RPMI8226 (cell line): ENCODE data around the gene CUZD1.
A peak's percentile ranks its signal among the peaks of the same experiment; 100 is the strongest.

Experiments
- DNase-seq: peaks from one replicate; pipeline ENCODE4 v3.0.0-alpha.2; 2015

CUZD1 gene

DNA sequence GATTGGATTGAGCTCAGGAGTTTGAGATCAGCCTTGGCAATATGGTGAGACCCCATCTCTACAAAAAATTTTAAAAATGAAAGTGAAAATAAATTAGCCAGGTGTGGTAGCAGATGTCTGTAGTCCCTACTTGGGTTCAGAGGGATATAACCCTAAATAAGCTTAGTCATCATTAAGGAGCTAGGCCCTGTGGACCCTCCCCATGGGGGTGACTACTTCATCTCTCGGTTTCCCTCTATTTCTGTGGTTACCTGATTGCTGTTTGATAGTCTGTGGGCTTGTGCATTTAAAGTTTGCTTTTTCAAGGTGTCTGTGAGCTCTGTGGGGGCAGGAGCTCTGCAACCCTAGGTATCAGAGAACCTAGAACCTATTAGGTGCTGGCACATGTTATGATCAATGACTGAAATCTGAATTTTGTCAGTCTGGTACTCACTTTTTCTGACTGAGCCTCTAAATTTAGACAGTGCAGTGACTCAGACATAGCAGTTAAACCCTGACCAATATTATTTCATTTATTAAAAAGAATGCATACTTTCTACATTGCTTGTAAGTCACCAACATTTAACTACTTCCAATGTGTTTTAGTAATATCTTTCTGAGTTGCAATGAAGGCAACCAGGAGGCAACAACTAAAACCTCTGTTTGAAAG lies 8.1 kb upstream of the CUZD1 start:
- DNase-seq = peak; percentile 4

DNA sequence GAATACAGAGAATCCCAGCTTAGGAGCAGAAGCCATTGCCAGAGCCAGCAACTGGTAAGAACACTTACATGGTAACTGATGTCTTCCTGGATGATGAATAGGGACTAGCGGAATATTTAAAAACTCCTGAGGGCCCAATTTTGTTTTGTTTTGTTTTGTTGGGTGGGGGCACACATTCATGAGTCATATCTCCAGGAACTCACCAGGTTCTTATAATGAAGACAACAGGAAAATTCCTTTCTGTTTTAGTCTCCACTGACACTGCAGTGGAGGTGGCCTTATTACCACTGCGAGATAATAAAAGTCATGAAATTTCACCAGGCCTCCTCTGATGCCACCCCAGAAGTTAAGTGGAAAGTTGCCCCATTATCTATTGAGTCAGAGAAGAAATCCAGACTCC lies 6.6 kb upstream of the CUZD1 start:
- DNase-seq = no peak

- no peak for DNase-seq
Observed at GRCh38 chr10:122850705-122851640, 5.3 kb upstream of the CUZD1 start.

DNA sequence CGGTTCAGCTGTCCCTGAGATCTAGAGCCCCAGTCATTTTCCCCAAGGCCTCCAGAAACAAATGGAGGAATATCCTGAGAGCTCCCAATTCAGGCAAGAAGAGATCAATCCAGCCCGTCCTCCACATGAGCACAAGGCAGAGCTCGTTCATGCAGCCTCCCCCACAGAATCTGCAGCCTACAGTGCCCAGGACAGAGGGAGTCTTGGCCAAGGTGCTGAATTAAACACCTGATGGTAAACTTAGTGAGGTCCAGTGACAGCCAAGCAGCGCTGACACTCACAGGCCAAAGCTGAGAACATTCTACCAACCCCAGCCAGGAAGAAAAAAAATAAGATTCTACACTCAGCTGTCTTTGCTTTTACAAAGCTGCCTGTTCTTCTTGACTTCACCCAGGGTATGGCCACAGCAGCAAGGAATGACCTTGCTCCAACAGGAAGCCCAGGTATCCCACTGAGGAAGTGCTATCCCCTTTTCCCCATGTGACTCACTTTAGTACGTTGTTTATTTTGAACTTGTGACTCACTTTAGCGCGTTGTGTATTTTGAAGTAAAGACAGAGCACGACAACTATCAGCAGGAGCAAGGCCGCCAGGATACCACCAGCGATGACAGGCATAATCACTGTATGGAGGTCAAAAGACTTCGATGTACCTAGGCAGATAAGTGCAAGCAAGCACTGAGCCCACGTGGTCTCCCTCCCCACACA lies 4.4 kb upstream of the CUZD1 start:
- no peak for DNase-seq

- no peak for DNase-seq
Observed at GRCh38 chr10:122849090-122849489, 3.4 kb upstream of the CUZD1 start.

DNA sequence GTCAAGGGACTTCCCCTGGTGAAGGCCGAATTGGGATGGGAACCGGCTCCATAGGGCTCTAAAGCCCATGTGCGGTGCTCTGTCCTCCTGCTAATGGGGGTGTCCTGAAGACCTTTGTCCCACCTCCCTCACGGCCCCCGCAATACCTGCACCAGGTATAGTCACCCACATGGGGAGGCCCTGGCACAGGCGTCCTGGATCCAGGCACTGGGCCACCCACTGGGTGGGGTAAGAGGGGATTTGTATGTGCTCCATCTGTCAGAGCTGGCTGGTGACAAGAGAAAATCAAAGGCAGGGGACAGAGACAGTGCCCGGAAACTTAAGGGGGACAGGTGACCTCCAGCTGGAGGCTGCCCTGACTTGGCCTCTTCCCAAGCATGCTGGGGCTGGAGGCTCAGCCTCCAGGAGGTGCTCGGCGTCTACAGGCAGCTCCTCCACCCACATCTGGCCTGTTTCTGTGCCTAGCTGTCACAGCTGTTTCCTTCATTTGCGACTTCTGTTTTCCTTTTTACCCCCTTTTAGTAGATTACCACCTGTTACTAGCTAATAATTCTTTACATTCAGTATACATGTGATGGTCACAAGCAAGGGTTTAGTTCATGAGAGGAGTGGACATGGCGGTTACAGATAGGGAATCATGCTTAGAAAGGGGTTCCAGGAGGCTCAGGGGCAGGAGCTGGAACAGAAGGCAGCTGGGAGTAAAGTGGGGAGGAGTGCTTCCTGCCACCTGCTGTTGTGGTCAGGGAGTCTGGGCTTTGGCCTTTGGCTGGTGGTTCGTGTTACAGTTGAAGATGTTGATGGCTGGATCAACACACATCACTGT lies 2.3 kb upstream of the CUZD1 start:
- DNase-seq = no peak

GRCh38 chr10:122844146-122844545 lies 1.5 kb downstream of the CUZD1 start:
- DNase-seq = no peak

- no peak for DNase-seq
Observed at GRCh38 chr10:122841569-122841968, 4.1 kb downstream of the CUZD1 start.

DNA sequence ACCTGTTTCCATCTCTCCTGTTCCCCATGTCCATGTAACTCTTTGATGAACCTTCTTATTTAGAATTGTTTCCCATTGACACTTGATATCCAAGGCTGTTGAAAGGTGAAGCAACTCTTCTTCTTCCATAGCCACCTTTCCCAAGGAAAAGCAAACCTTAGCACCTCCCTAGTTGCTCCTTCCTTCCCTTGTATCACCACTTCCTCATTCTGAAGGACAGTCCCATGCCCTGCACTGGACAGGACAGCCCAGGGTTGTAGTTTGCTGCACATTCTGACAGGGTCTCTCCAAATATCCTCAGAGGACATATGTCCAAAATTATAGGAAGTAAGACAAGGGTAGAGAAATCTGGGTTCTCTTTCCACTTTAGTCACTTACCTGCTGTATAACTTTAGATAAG lies 6.2 kb downstream of the CUZD1 start:
- DNase-seq = no peak

DNA sequence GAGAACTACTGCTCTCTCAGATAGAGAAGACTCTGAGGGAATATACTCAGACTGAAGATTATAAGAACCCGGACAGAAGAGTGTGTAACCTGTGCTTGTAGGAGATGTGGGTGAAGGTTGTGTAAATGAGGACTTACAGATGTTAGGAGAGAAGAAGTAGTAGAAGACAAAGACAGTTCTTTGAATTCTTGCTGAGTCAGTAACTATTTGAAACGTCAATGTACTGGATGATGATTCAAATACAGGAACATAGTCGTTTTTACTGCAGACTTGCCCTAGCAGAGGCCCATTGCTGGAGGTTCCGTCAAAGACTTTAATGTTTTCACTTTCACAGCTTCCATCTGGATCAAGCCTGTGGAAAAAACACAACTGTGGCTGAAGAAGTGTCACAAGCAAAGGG lies 6.8 kb downstream of the CUZD1 start:
- DNase-seq = no peak

GRCh38 chr10:122835908-122836307 lies 9.7 kb downstream of the CUZD1 start:
- DNase-seq = no peak

GRCh38 chr10:122830965-122831353 lies 14.7 kb downstream of the CUZD1 start:
- DNase-seq = no peak

- DNase-seq = no peak
Observed at GRCh38 chr10:122830273-122830964, 15.2 kb downstream of the CUZD1 start.

DNA sequence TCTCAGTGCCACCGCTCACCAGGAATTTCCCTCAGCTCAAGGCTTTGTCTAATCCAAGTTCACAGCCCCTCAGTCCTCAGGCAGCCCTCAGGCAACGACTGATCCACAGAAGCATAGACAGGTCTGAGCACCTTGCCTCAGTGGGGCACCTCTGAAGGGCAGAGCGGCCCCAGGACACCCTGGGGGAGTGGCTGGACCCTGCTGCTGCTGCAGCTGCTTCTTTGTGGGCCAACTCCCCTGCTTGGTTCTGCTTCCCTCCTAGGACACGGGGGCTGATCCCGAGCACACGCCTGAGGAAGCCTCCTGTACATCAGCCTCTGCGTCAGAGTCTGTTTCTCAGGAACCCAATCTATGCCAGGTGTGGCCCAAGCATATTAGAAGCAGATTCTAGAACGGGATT lies 16.2 kb downstream of the CUZD1 start:
- DNase-seq = no peak

DNA sequence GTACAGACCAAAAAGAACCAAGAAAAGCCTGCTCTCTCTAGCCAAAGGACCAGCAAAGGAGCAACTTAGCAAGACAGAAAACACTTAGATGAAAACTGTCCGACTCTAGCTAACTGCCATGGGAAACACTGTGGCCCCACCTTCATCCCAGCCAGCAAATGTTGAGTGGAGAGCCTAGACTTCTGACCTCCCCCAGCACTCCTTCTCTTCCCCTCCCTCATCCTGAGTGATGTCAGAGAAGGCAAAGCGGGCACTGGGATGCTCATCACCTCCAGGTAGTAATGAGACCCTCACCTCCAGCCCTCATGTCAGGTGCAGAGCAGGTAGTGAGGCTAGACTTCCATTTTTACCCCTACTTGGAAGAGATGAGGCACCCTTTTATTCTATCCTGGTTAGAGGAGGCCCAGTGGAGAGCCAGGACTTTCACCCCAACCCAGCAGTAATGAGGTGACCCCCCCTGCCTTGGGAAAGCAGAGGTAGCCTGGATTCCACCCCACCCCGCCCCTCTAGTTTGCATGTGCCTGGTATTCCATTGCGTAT lies 16.9 kb downstream of the CUZD1 start:
- DNase-seq = no peak

GRCh38 chr10:122827302-122827701 lies 18.4 kb downstream of the CUZD1 start:
- DNase-seq = no peak

DNA sequence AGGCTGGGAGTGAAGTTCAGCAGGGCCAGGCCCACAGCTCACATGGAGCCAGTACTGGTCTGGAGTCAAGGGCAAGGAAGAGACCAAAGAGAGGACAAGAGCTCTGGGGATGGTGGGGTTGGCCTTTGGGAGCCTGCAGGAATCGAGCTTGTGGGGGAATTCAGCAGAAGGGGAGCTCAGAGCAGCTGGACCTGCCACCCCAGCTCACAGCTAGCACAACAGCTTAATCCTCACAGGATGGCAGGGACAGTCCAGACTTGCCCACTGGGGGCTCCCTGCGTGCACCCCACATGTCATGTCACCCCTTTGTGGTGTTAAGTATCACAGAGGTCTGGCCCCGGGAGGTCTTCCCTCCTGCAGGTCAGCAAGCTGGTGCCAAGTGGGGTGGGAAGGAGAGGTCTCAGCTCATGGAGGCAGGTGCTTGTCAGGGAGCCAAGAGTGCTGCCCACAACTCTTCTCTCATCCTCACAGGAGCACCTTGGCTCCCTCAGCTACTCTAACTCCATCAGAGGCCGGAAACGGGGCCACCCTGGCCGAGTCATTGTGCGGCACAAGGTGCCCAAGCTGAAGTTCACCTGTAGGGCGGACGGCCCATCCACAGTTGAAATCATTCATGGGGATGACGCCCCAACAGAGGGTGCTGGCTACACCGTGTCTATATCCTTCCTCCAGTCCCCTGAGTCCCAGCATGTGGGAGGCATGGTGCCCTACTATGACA lies 22.5 kb downstream of the CUZD1 start:
- DNase-seq = no peak

DNA sequence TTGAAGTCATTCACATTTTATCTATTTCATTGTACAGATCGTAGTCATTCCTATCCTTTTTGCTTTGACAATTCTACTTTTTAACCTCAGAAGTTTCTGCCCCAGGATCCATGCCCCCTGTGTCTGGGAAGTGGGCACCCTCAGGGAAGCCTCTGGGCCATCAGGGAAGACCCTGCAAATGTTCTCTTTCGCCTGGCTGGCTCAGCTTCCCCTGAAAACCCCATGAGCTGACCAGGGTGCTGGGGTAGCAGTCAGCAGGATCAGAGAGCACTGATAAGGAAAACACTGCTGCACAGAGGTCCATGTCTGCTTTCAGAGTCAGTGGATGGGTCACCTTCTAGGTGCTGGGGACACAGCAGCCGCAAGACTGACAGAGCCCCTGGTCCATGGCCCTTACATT lies 23.8 kb downstream of the CUZD1 start:
- DNase-seq = no peak

DNA sequence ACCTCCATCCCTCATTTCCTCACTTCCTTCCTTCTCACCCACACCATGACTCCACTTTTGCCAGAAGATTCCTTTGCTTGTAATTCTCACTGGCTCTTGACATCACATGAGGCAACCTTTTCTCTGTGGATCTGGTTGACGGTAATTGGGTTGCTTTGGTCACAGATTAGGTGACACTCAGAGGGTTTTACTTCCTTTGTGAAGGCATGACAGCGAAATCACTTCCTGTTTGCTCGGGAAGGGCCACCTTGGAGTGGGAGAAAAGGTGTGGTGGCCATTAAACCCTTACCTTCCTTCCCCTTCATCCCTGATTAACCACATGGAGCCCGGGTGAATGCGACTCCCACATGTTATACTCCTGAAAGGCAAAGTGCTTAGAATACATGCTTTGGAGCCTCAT lies 30.2 kb downstream of the CUZD1 start:
- no peak for DNase-seq

GRCh38 chr10:122814493-122814892 lies 31.2 kb downstream of the CUZD1 start:
- no peak for DNase-seq

- DNase-seq = no peak
Observed at GRCh38 chr10:122812751-122813150, 32.9 kb downstream of the CUZD1 start.
